Aorta (tissue), 5 donors: Measurements from ENCODE around the gene FLNA. TPM values are rescaled to one million over a fixed set of nuclear protein-coding genes. Genes with fewer than 3 reads are reported as not detected.
A peak's percentile ranks its signal among the peaks of the same experiment; 100 is the strongest.
"Not testable (repeated sequence)": the region's sequence is repeated elsewhere in the genome, so short reads cannot be mapped to it uniquely, and the experiment has no call there.

Experiments used
- ATAC-seq: fragments of 200-7000 bp; cut with Tn5 transposase; one replicate; pipeline ENCODE4 v1.9.1; 2022; ENCODE audit warnings: moderate library complexity; ENCODE audit not compliant: low FRiP score
- DNase-seq, 2 donors: peaks; one replicate each; pipeline ENCODE4 v3.0.0-alpha.2; 2020
- H3K27ac ChIP-seq, 2 donors: one replicate each; pipeline ENCODE4 v1.5.1; 2013; ENCODE audit warnings: low read length in 2 of 2, mild to moderate bottlenecking in 2 of 2, moderate library complexity in 2 of 2, control low read depth in 1 of 2, inconsistent platforms in 1 of 2, low read depth in 1 of 2
- H3K27me3 ChIP-seq, 2 donors: one replicate each; pipeline ENCODE4 v1.6.1; 2013; ENCODE audit warnings: control low read depth in 1 of 2, low read length in 1 of 2, mild to moderate bottlenecking in 1 of 2, moderate library complexity in 1 of 2; ENCODE audit not compliant: insufficient read depth in 2 of 2, control insufficient read depth in 1 of 2
- H3K36me3 ChIP-seq, 2 donors: one replicate each; pipeline ENCODE4 v1.6.1; 2013; ENCODE audit warnings: control low read depth in 1 of 2, low read length in 1 of 2, mild to moderate bottlenecking in 1 of 2; ENCODE audit not compliant: insufficient read depth in 2 of 2, control insufficient read depth in 1 of 2
- H3K4me1 ChIP-seq, 2 donors: one replicate each; pipeline ENCODE4 v1.6.1; 2013; ENCODE audit warnings: low read length in 2 of 2, control low read depth in 1 of 2, mild to moderate bottlenecking in 1 of 2, moderate library complexity in 1 of 2; ENCODE audit not compliant: insufficient read depth in 2 of 2, control insufficient read depth in 1 of 2
- H3K4me3 ChIP-seq, 2 donors: one replicate each; pipeline ENCODE4 v1.5.1; 2013; ENCODE audit warnings: low read length in 2 of 2, control low read depth in 1 of 2, mild to moderate bottlenecking in 1 of 2
- H3K9me3 ChIP-seq: one replicate; pipeline ENCODE4 v1.6.1; 2013; ENCODE audit warnings: mild to moderate bottlenecking, low read length; ENCODE audit not compliant: control insufficient read depth
- WGBS, 2 donors: extraction: QIAGEN DNeasy Blood & Tissue Kit; methylation state at CpG; one replicate each; pipeline ENCODE4 v1.1.7; 2013; 5-methylcytosine and 5-hydroxymethylcytosine counted together
- intact Hi-C, 2 donors: fragments of 100-400 bp; cut with DNase I; formaldehyde crosslinking; loops; one replicate each; pipeline versions ENCODE4 v1.14.2 to v1.15.0; 2022
- polyA plus RNA-seq, 2 donors: library from polyadenylated mRNA; stranded (reverse); fragments of 200-250 nt; gene quantifications; one replicate each; pipeline ENCODE4 v1.2.3, GENCODE V29; 2013
- total RNA-seq, 2 donors: library from RNA; stranded (reverse); fragmentation: NEBNext Ultra II Directional; extraction: Animal tissue kit (Norgen Biotek cat#: 25700); gene quantifications; one replicate each; pipeline ENCODE4 v1.2.1, GENCODE V29; 2021
- donor health status: healthy with polysubstance abuse.
- donor health status: Bipolar disorder and iron deficiency.
- donor health status: DM: no; HTN: no; CAD: no.
- donor health status: DM: no; HTN: no; CAD: no.
- donor health status: DM: yes; HTN: yes; CAD: no.

Gene FLNA
- total and polyA plus RNA-seq, 4 donors: 515 to 7,857 (median 5,958) TPM

- intact Hi-C loops, H3K4me1 ChIP-seq, H3K9me3 ChIP-seq, H3K27ac ChIP-seq, H3K36me3 ChIP-seq, H3K4me3 ChIP-seq, H3K27me3 ChIP-seq: not testable (repeated sequence)
- 1% methylated on average over 23 of the region's 115 CpGs; no CpG with 5 or more reads in 1 of the 2 donors for WGBS, 2 donors
- ATAC-seq: peak; percentile 90
- DNase-seq: peak; percentile 49 to 52
Observed at GRCh38 chrX:154341399-154342298, 32.8 kb downstream of the FLNA start.

GRCh38 chrX:154334496-154334895, 39.9 kb downstream of the FLNA start:
- 79 to 80% methylated on average over 10 of the region's 10 CpGs for WGBS, 2 donors
- intact Hi-C loops: no loop called here
- H3K27ac ChIP-seq: no peak overlapping the region

GRCh38 chrX:154333837-154334271, 40.6 kb downstream of the FLNA start:
- intact Hi-C loops: no loop called here
- DNase-seq (no peak), ATAC-seq (no peak)
- Histone ChIP-seq H3K27me3 (no peaks in the 10 kb centered on the region), H3K36me3 (no peaks in the 10 kb centered on the region), H3K9me3 (no peaks in the 10 kb centered on the region), H3K4me3 (no peak overlapping the region), H3K4me1 (no peaks in the 10 kb centered on the region), H3K27ac (no peak overlapping the region)
- 79 to 87% methylated on average over 6 of the region's 6 CpGs for WGBS, 2 donors

More at GRCh38 chrX:154334496-154334895, 39.9 kb downstream of the FLNA start:
- ATAC-seq (no peak), DNase-seq (no peak)
- H3K9me3 ChIP-seq: no peaks in the 10 kb centered on the region
- H3K4me1 ChIP-seq: no peaks in the 10 kb centered on the region
- no peaks in the 10 kb centered on the region for H3K36me3 ChIP-seq
- no peaks in the 10 kb centered on the region for H3K27me3 ChIP-seq
- H3K4me3 ChIP-seq: no peak overlapping the region

- intact Hi-C loops: no loop called here
- no peak overlapping the region for H3K27ac ChIP-seq
- no peaks in the 10 kb centered on the region for H3K9me3 ChIP-seq
- no peaks in the 10 kb centered on the region for H3K36me3 ChIP-seq
- H3K27me3 ChIP-seq: no peaks in the 10 kb centered on the region
- H3K4me3 ChIP-seq: no peak overlapping the region
- DNase-seq (no peak), ATAC-seq (no peak)
- 87 to 95% methylated on average over 9 of the region's 9 CpGs for WGBS, 2 donors
- H3K4me1 ChIP-seq: no peaks in the 10 kb centered on the region
Observed at GRCh38 chrX:154333116-154333515, 41.3 kb downstream of the FLNA start.

- Histone ChIP-seq H3K4me1 (no peaks in the 10 kb centered on the region), H3K4me3 (no peak overlapping the region), H3K27ac (no peak overlapping the region), H3K36me3 (no peaks in the 10 kb centered on the region), H3K27me3 (no peaks in the 10 kb centered on the region), H3K9me3 (no peaks in the 10 kb centered on the region)
- 92 to 95% methylated on average over 29 of the region's 29 CpGs for WGBS, 2 donors
- DNase-seq (no peak), ATAC-seq (no peak)
- intact Hi-C loops: no loop called here
Observed at GRCh38 chrX:154332561-154332960, 41.9 kb downstream of the FLNA start.

- H3K4me3 ChIP-seq: no peak overlapping the region
- DNase-seq: no peak
- WGBS, 2 donors: 68 to 74% methylated on average over 10 of the region's 10 CpGs
- no peak for ATAC-seq
- no peaks in the 10 kb centered on the region for H3K4me1 ChIP-seq
- intact Hi-C loops: no loop called here
- H3K9me3 ChIP-seq: no peaks in the 10 kb centered on the region
- H3K27me3 ChIP-seq: no peaks in the 10 kb centered on the region
- no peaks in the 10 kb centered on the region for H3K36me3 ChIP-seq
- H3K27ac ChIP-seq: no peak overlapping the region
Observed at GRCh38 chrX:154329294-154329693, 45.1 kb downstream of the FLNA start.

- Histone ChIP-seq H3K4me1 (no peaks in the 10 kb centered on the region), H3K27ac (no peak overlapping the region), H3K4me3 (no peak overlapping the region), H3K36me3 (no peaks in the 10 kb centered on the region), H3K27me3 (no peaks in the 10 kb centered on the region), H3K9me3 (no peaks in the 10 kb centered on the region)
- ATAC-seq (no peak), DNase-seq (no peak)
- intact Hi-C loops: no loop called here
- 90 to 94% methylated on average over 4 to 5 of the region's 5 CpGs for WGBS, 2 donors
Observed at GRCh38 chrX:154328646-154329045, 45.8 kb downstream of the FLNA start.

GRCh38 chrX:154327038-154327820, 47.2 kb downstream of the FLNA start:
- Histone ChIP-seq H3K4me1 (no peaks in the 10 kb centered on the region), H3K27me3 (no peaks in the 10 kb centered on the region), H3K9me3 (no peaks in the 10 kb centered on the region), H3K27ac (no peak overlapping the region), H3K36me3 (no peaks in the 10 kb centered on the region), H3K4me3 (no peak overlapping the region)
- no peak for ATAC-seq
- DNase-seq: no peak
- 16 to 32% methylated on average over 11 of the region's 11 CpGs for WGBS, 2 donors
- intact Hi-C loops: no loop called here
